ES-I3 (cell line): ENCODE data around the gene CCDC136.
A peak's percentile ranks its signal among the peaks of the same experiment; 100 is the strongest.

Experiments used
- H3K36me3 ChIP-seq: 2 replicates; pipeline ENCODE4 v1.6.1; 2013; ENCODE audit warnings: mild to moderate bottlenecking, low read length, control low read depth, moderate library complexity; ENCODE audit not compliant: insufficient read depth
- H3K4me1 ChIP-seq: 2 replicates; pipeline ENCODE4 v1.6.1; 2013; ENCODE audit warnings: mild to moderate bottlenecking, control low read depth, low read length; ENCODE audit not compliant: insufficient read depth
- H3K9ac ChIP-seq: 2 replicates; pipeline ENCODE4 v1.6.1; 2013; ENCODE audit warnings: low read depth, mild to moderate bottlenecking, low read length, moderate library complexity
- H3K9me3 ChIP-seq: 2 replicates; pipeline ENCODE4 v1.6.1; 2013; ENCODE audit warnings: mild to moderate bottlenecking, low read length, moderate library complexity; ENCODE audit not compliant: control insufficient read depth, insufficient read depth

The CCDC136 gene

GRCh38 chr7:128767475-128768110 lies 24.2 kb upstream of the CCDC136 start:
- H3K9ac ChIP-seq = no peak overlapping the region
- H3K36me3 ChIP-seq = peaks cover 49% of the 10 kb centered on the region
- no peaks in the 10 kb centered on the region for H3K9me3 ChIP-seq
- no peaks in the 10 kb centered on the region for H3K4me1 ChIP-seq

- Histone ChIP-seq H3K36me3 (peaks cover 49% of the 10 kb centered on the region), H3K9me3 (no peaks in the 10 kb centered on the region; the same call in 1 of the 2 replicates), H3K4me1 (no peaks in the 10 kb centered on the region), H3K9ac (no peak overlapping the region)
Measured at GRCh38 chr7:128770233-128770632, 21.5 kb upstream of the CCDC136 start.

- Histone ChIP-seq H3K4me1 (no peaks in the 10 kb centered on the region), H3K36me3 (peaks cover 30% of the 10 kb centered on the region)
Measured at GRCh38 chr7:128773604-128774003, 18.2 kb upstream of the CCDC136 start.

GRCh38 chr7:128774029-128774689 lies 17.6 kb upstream of the CCDC136 start:
- H3K4me1 ChIP-seq = no peaks in the 10 kb centered on the region
- peaks cover 5% of the 10 kb centered on the region for H3K9me3 ChIP-seq
- no peak overlapping the region for H3K9ac ChIP-seq
- peaks cover 24% of the 10 kb centered on the region for H3K36me3 ChIP-seq

More at GRCh38 chr7:128773604-128774003, 18.2 kb upstream of the CCDC136 start:
- no peak overlapping the region for H3K9ac ChIP-seq
- H3K9me3 ChIP-seq = peaks cover 5% of the 10 kb centered on the region

GRCh38 chr7:128774921-128775320 lies 16.8 kb upstream of the CCDC136 start:
- Histone ChIP-seq H3K9ac (no peak overlapping the region), H3K36me3 (peaks cover 18% of the 10 kb centered on the region), H3K9me3 (peaks cover 5% of the 10 kb centered on the region), H3K4me1 (no peaks in the 10 kb centered on the region)

GRCh38 chr7:128775744-128776474 lies 15.9 kb upstream of the CCDC136 start, which contains the start of gene OPN1SW:
TSS of gene OPN1SW (minus strand) at chr7:128775794. CDS start at chr7:128775781, 13 bp downstream.
- Histone ChIP-seq H3K9ac (no peak within 1 kb of the TSS), H3K4me1 (no peaks in the 10 kb centered on the region), H3K36me3 (peaks cover 12% of the 10 kb centered on the region; the same call in 1 of the 2 replicates), H3K9me3 (peaks cover 5% of the 10 kb centered on the region)

GRCh38 chr7:128777156-128778123 lies 14.3 kb upstream of the CCDC136 start:
- Histone ChIP-seq H3K9me3 (peaks cover 5% of the 10 kb centered on the region), H3K36me3 (peaks cover 4% of the 10 kb centered on the region; the same call in 1 of the 2 replicates), H3K4me1 (no peaks in the 10 kb centered on the region), H3K9ac (no peak overlapping the region)

GRCh38 chr7:128778946-128779345 lies 12.8 kb upstream of the CCDC136 start:
- Histone ChIP-seq H3K36me3 (no peaks in the 10 kb centered on the region), H3K4me1 (no peaks in the 10 kb centered on the region), H3K9me3 (peaks cover 5% of the 10 kb centered on the region), H3K9ac (no peak overlapping the region)

- Histone ChIP-seq H3K4me1 (no peaks in the 10 kb centered on the region), H3K9ac (no peak overlapping the region), H3K9me3 (peaks cover 5% of the 10 kb centered on the region), H3K36me3 (no peaks in the 10 kb centered on the region)
Measured at GRCh38 chr7:128781126-128781525, 10.6 kb upstream of the CCDC136 start.

- H3K36me3 ChIP-seq = no peaks in the 10 kb centered on the region
- H3K9me3 ChIP-seq = peaks cover 5% of the 10 kb centered on the region
- no peaks in the 10 kb centered on the region for H3K4me1 ChIP-seq
- no peak overlapping the region for H3K9ac ChIP-seq
Measured at GRCh38 chr7:128781851-128782250, 9.9 kb upstream of the CCDC136 start.

GRCh38 chr7:128783143-128783861 lies 8.5 kb upstream of the CCDC136 start:
- Histone ChIP-seq H3K9ac (peak overlapping the region; percentile 58), H3K9me3 (no peaks in the 10 kb centered on the region; the same call in 1 of the 2 replicates), H3K4me1 (no peaks in the 10 kb centered on the region), H3K36me3 (no peaks in the 10 kb centered on the region)

- no peak overlapping the region for H3K9ac ChIP-seq
- no peaks in the 10 kb centered on the region for H3K36me3 ChIP-seq
- no peaks in the 10 kb centered on the region for H3K4me1 ChIP-seq
- no peaks in the 10 kb centered on the region for H3K9me3 ChIP-seq
Measured at GRCh38 chr7:128785738-128786137, 6.0 kb upstream of the CCDC136 start.
